CD4-positive, alpha-beta memory T cell (primary cell): ENCODE results near the gene GPR179. TPM values are rescaled to one million over a fixed set of nuclear protein-coding genes. Genes with fewer than 3 reads are reported as not detected.

ENCODE experiments used
- CTCF ChIA-PET: fragments of 350-600 bp; sonication (Branson Sonifier 250); formaldehyde crosslinking; loops from one replicate; lab custom pipeline; 2021; ENCODE audit warnings: inconsistent platforms; ENCODE audit not compliant: partially characterized antibody; lab: Charles Lee
- POLR2A ChIA-PET: fragments of 350-600 bp; sonication (Branson Sonifier 250); formaldehyde crosslinking; loops from one replicate; lab custom pipeline; 2021; ENCODE audit not compliant: partially characterized antibody; lab: Charles Lee
- DNase-seq, 5 donors: peaks; one replicate each; pipeline versions ENCODE4 v3.0.0 to v3.0.0-alpha.2; 2020 to 2022; ENCODE audit warnings: mixed read lengths in 1 of 5
- H3K27ac ChIP-seq: one replicate; pipeline ENCODE4 v1.7.0; 2013; ENCODE audit warnings: low read depth, low read length
- H3K27me3 ChIP-seq: 2 replicates; pipeline ENCODE4 v1.7.0; 2013; ENCODE audit warnings: mild to moderate bottlenecking, low read length, moderate library complexity; ENCODE audit not compliant: insufficient read depth
- H3K36me3 ChIP-seq: 2 replicates; pipeline ENCODE4 v1.7.0; 2013; ENCODE audit warnings: mild to moderate bottlenecking, low read length, moderate library complexity; ENCODE audit not compliant: insufficient read depth
- H3K4me1 ChIP-seq: 2 replicates; pipeline ENCODE4 v1.7.0; 2013; ENCODE audit warnings: mild to moderate bottlenecking, low read length, moderate library complexity; ENCODE audit not compliant: insufficient read depth
- H3K4me3 ChIP-seq, 2 donors: one replicate each; pipeline ENCODE4 v1.7.0; 2013; ENCODE audit warnings: low read length in 2 of 2, mild to moderate bottlenecking in 1 of 2
- H3K9me3 ChIP-seq, 2 donors: one replicate each; pipeline ENCODE4 v1.7.0; 2013; ENCODE audit warnings: low read length in 2 of 2, control low read depth in 1 of 2; ENCODE audit not compliant: control insufficient read depth in 1 of 2
- H3K27ac Mint-ChIP-seq, 7 donors: one replicate each; pipeline ENCODE4 v1.8.0; 2020 to 2021; ENCODE audit warnings: mixed read lengths in 7 of 7, mild to moderate bottlenecking in 6 of 7, inconsistent platforms in 3 of 7, moderate library complexity in 3 of 7
- H3K27me3 Mint-ChIP-seq, 2 donors: one replicate each; pipeline ENCODE4 v1.8.0; 2020 to 2021; ENCODE audit warnings: mixed read lengths in 2 of 2
- H3K36me3 Mint-ChIP-seq, 2 donors: one replicate each; pipeline ENCODE4 v1.8.0; 2020 to 2021; ENCODE audit warnings: mixed read lengths in 2 of 2, inconsistent platforms in 1 of 2, mild to moderate bottlenecking in 1 of 2
- H3K4me1 Mint-ChIP-seq, 4 donors: one replicate each; pipeline ENCODE4 v1.8.0; 2020 to 2021; ENCODE audit warnings: mixed read lengths in 4 of 4, mild to moderate bottlenecking in 1 of 4
- H3K4me3 Mint-ChIP-seq, 8 donors: one replicate each; pipeline ENCODE4 v1.8.0; 2020 to 2021; ENCODE audit warnings: mixed read lengths in 8 of 8, mild to moderate bottlenecking in 7 of 8, moderate library complexity in 6 of 8, inconsistent platforms in 3 of 8
- H3K9me3 Mint-ChIP-seq, 8 donors: one replicate each; pipeline ENCODE4 v1.8.0; 2020 to 2021; ENCODE audit warnings: mixed read lengths in 8 of 8, mild to moderate bottlenecking in 5 of 8, inconsistent platforms in 3 of 8, moderate library complexity in 1 of 8
- intact Hi-C: fragments of 100-400 bp; cut with micrococcal nuclease; formaldehyde crosslinking; loops from one replicate; pipeline ENCODE4 v1.15.1; 2023
- polyA plus RNA-seq, 2 donors: library from polyadenylated mRNA; unstranded; fragments of 300-500 nt; fragmentation: Illumina TruSeq; gene quantifications; one replicate each; pipeline ENCODE4 v1.2.3, GENCODE V29; 2021
- total RNA-seq, 2 experiments: library from RNA; stranded (reverse); gene quantifications; one replicate each; pipeline ENCODE4 v1.2.3, GENCODE V29; 2021

The GPR179 gene
- total and polyA plus RNA-seq, 4 experiments from 2014 or later, result 0.12 to 0.19 TPM; not detected in 2

- Histone ChIP-seq H3K27ac (peak overlapping the region; percentile 62), H3K9me3 (no peaks in the 10 kb centered on the region), H3K27me3 (no peaks in the 10 kb centered on the region), H3K4me1 (peaks cover 34% of the 10 kb centered on the region), H3K36me3 (no peaks in the 10 kb centered on the region), H3K4me3 (peak overlapping the region in 1 of 2 donors; percentile 47)
- Mint-ChIP-seq H3K27ac (peak overlapping the region; percentile 4 to 77 (median 60)), H3K4me3 (peak overlapping the region; percentile 79 to 85 (median 84)), H3K36me3 (peaks cover 0 to 6% of the 10 kb centered on the region in 2 donors), H3K27me3 (peaks cover 0 to 2% of the 10 kb centered on the region in 2 donors), H3K9me3 (no peaks in the 10 kb centered on the region), H3K4me1 (peaks cover 40 to 71% (median 51%) of the 10 kb centered on the region in 4 donors)
- intact Hi-C loops, result loop anchor here (2.0 kb wide), 1 partner anchor 206 kb away; no protein-coding TSS in a partner anchor
- ChIA-PET CTCF (interaction anchor here (2.2 to 5.6 kb wide), 2 partner anchors 11 to 61 kb away, joined by 6 to 52 read pairs; no protein-coding TSS in a partner anchor), POLR2A (interaction anchor here (1.0 to 1.7 kb wide), 4 partner anchors 9 to 376 kb away, joined by 3 to 8 read pairs (median 5); no protein-coding TSS in a partner anchor)
- DNase-seq, result peak in 4 of 5 donors; percentile 4 to 41 (median 16)
Measured at GRCh38 chr17:38352245-38353085, 8.7 kb upstream of the GPR179 start.

- Mint-ChIP-seq H3K4me3 (peak within 1 kb of the TSS; percentile 95 to 99 (median 98)), H3K27me3 (peaks cover 0 to 2% of the 10 kb centered on the region in 2 donors), H3K27ac (peak within 1 kb of the TSS; percentile 87 to 99 (median 97)), H3K36me3 (peaks cover 0 to 6% of the 10 kb centered on the region in 2 donors), H3K4me1 (peaks cover 33 to 62% (median 43%) of the 10 kb centered on the region in 4 donors), H3K9me3 (no peaks in the 10 kb centered on the region)
- intact Hi-C loops, result loop anchor here (2.0 kb wide), 1 partner anchor 207 kb away; no protein-coding TSS in a partner anchor
- Histone ChIP-seq H3K4me1 (peaks cover 34% of the 10 kb centered on the region), H3K4me3 (peak within 1 kb of the TSS; percentile 20 to 79), H3K36me3 (no peaks in the 10 kb centered on the region), H3K27ac (peak within 1 kb of the TSS; percentile 62), H3K9me3 (no peaks in the 10 kb centered on the region), H3K27me3 (no peaks in the 10 kb centered on the region)
- DNase-seq, result peak; percentile 88 to 92 (median 89)
- POLR2A ChIA-PET, result interaction anchor here (0.6 to 1.7 kb wide), 5 partner anchors 9 to 377 kb away, joined by 3 to 8 read pairs (median 3); no protein-coding TSS in a partner anchor
- CTCF ChIA-PET, result interaction anchor here (0.8 to 5.6 kb wide), 6 partner anchors 10 to 88 kb away, joined by 3 to 52 read pairs (median 4); no protein-coding TSS in a partner anchor
Measured at GRCh38 chr17:38351412-38352222, 7.9 kb upstream of the GPR179 start, which contains the start of gene SOCS7. Gene SOCS7 (plus strand): TSS chr17:38351844. CDS start chr17:38352053, 209 bp downstream.

GRCh38 chr17:38350035-38350434 lies 6.3 kb upstream of the GPR179 start:
- H3K4me3 ChIP-seq, result no peak overlapping the region
- no peak for DNase-seq
- no peaks in the 10 kb centered on the region for H3K36me3 ChIP-seq
- no peaks in the 10 kb centered on the region for H3K9me3 Mint-ChIP-seq
- H3K27ac ChIP-seq, result no peak overlapping the region
- H3K27me3 ChIP-seq, result no peaks in the 10 kb centered on the region
- peaks cover 32% of the 10 kb centered on the region for H3K4me1 ChIP-seq
- peaks cover 25 to 46% (median 34%) of the 10 kb centered on the region in 4 donors for H3K4me1 Mint-ChIP-seq
- H3K27ac Mint-ChIP-seq, result peak overlapping the region in 4 of 7 donors; percentile 36 to 75 (median 44)
- H3K9me3 ChIP-seq, result no peaks in the 10 kb centered on the region
- peaks cover 1 to 2% of the 10 kb centered on the region in 2 donors for H3K27me3 Mint-ChIP-seq
- CTCF ChIA-PET, result interaction anchor here (0.6 to 5.5 kb wide), 20 partner anchors 9 to 314 kb away, joined by 3 to 192 read pairs (median 8); partner anchors contain the start of gene ARHGAP23
- intact Hi-C loops, result no loop called here
- H3K36me3 Mint-ChIP-seq, result peaks cover 0 to 6% of the 10 kb centered on the region in 2 donors
- H3K4me3 Mint-ChIP-seq, result peak overlapping the region in 5 of 8 donors; percentile 34 to 67 (median 48)
- POLR2A ChIA-PET, result interaction anchor here (2.2 to 2.6 kb wide), 2 partner anchors 53 to 65 kb away, joined by 6 to 17 read pairs; partner anchors contain the start of gene MRPL45

GRCh38 chr17:38349097-38349730 lies 5.5 kb upstream of the GPR179 start:
- peak; percentile 78 to 82 (median 80) for DNase-seq
- Histone ChIP-seq H3K36me3 (no peaks in the 10 kb centered on the region), H3K9me3 (no peaks in the 10 kb centered on the region), H3K4me3 (no peak overlapping the region), H3K27ac (no peak overlapping the region), H3K4me1 (peaks cover 24% of the 10 kb centered on the region), H3K27me3 (no peaks in the 10 kb centered on the region)
- ChIA-PET CTCF (interaction anchor here (0.7 to 5.5 kb wide), 23 partner anchors 9 to 315 kb away, joined by 3 to 192 read pairs (median 6); partner anchors contain the start of gene ARHGAP23), POLR2A (interaction anchor here (0.8 to 2.6 kb wide), 3 partner anchors 10 to 65 kb away, joined by 3 to 17 read pairs (median 6); partner anchors contain the start of gene MRPL45)
- Mint-ChIP-seq H3K27me3 (peaks cover 1 to 6% of the 10 kb centered on the region in 2 donors), H3K36me3 (peaks cover 0 to 6% of the 10 kb centered on the region in 2 donors), H3K9me3 (no peaks in the 10 kb centered on the region), H3K4me1 (peaks cover 18 to 38% (median 26%) of the 10 kb centered on the region in 4 donors), H3K27ac (peak overlapping the region in 5 of 7 donors; percentile 0 to 67 (median 11)), H3K4me3 (peak overlapping the region in 4 of 8 donors; percentile 8 to 43 (median 16))
- intact Hi-C loops, result no loop called here

- Mint-ChIP-seq H3K4me1 (peaks cover 4 to 17% (median 7%) of the 10 kb centered on the region in 4 donors), H3K4me3 (no peak overlapping the region), H3K9me3 (no peaks in the 10 kb centered on the region), H3K27me3 (peaks cover 2 to 9% of the 10 kb centered on the region in 2 donors), H3K36me3 (no peaks in the 10 kb centered on the region), H3K27ac (no peak overlapping the region)
- Histone ChIP-seq H3K27me3 (no peaks in the 10 kb centered on the region), H3K27ac (no peak overlapping the region), H3K4me3 (no peak overlapping the region), H3K4me1 (peaks cover 3% of the 10 kb centered on the region), H3K36me3 (no peaks in the 10 kb centered on the region), H3K9me3 (no peaks in the 10 kb centered on the region)
- intact Hi-C loops, result no loop called here
- POLR2A ChIA-PET, result no interaction called here
- CTCF ChIA-PET, result interaction anchor here (1.0 to 5.5 kb wide), 2 partner anchors 36 to 67 kb away, joined by 4 to 192 read pairs; no protein-coding TSS in a partner anchor
- no peak for DNase-seq
Measured at GRCh38 chr17:38345743-38346142, 2.0 kb upstream of the GPR179 start.

GRCh38 chr17:38344420-38344745 lies 627 bp upstream of the GPR179 start:
- peaks cover 4 to 6% (median 4%) of the 10 kb centered on the region in 4 donors for H3K4me1 Mint-ChIP-seq
- Histone ChIP-seq H3K4me3 (no peak overlapping the region), H3K27me3 (no peaks in the 10 kb centered on the region), H3K9me3 (no peaks in the 10 kb centered on the region), H3K27ac (no peak overlapping the region), H3K4me1 (peaks cover 3% of the 10 kb centered on the region), H3K36me3 (no peaks in the 10 kb centered on the region)
- no peaks in the 10 kb centered on the region for H3K36me3 Mint-ChIP-seq
- ChIA-PET POLR2A (no interaction called here), CTCF (no interaction called here)
- no peak for DNase-seq
- peaks cover 2 to 9% of the 10 kb centered on the region in 2 donors for H3K27me3 Mint-ChIP-seq
- H3K27ac Mint-ChIP-seq, result no peak overlapping the region
- H3K4me3 Mint-ChIP-seq, result no peak overlapping the region
- H3K9me3 Mint-ChIP-seq, result no peaks in the 10 kb centered on the region
- intact Hi-C loops, result no loop called here
